GM10248 (cell line): Measurements from ENCODE around the gene ARHGAP22.

ENCODE experiments used
- CTCF ChIA-PET: fragments of 300-600 bp; sonication (Branson Sonifier 250); formaldehyde crosslinking; extraction: SDS; loops from one replicate; lab custom pipeline; 2021; ENCODE audit warnings: antibody characterized with exemption; lab: Yijun Ruan, JAX
- POLR2A ChIA-PET: fragments of 350-650 bp; sonication (Branson Sonifier 250); formaldehyde crosslinking; extraction: SDS; loops from one replicate; lab custom pipeline; 2020; ENCODE audit warnings: antibody characterized with exemption; lab: Yijun Ruan, JAX
- DNase-seq: peaks from one replicate; pipeline ENCODE4 v3.0.0; 2012; ENCODE audit errors: extremely low spot score
- TF ChIP-seq, protein P1 (sequence below): IDR thresholded peaks from 2 replicates; pipeline ENCODE4 v1.5.1; 2012; ENCODE audit warnings: mild to moderate bottlenecking, low read depth; ENCODE audit errors: extremely low read depth, missing control alignments, control extremely low read depth

ARHGAP22 gene

DNA sequence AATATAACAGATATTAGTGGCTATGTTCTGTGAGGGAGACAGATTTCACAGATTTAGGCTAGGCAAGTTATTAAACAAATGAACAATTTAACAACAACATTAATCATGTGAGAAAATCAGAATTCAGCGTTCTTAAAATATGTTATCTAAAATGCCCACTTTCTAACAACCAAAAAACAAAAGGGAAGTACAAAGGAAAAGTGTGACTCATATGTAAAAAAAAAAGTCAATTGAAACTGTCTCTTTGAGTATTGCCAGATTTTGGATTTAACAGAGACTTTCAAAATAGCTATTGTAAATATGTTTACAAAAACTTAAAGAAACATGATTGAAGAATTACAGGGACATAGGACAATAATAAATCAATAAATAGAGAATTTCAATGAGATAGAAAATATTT is 34.8 kb upstream of the ARHGAP22 start:
- TF ChIP-seq, protein P1, sequence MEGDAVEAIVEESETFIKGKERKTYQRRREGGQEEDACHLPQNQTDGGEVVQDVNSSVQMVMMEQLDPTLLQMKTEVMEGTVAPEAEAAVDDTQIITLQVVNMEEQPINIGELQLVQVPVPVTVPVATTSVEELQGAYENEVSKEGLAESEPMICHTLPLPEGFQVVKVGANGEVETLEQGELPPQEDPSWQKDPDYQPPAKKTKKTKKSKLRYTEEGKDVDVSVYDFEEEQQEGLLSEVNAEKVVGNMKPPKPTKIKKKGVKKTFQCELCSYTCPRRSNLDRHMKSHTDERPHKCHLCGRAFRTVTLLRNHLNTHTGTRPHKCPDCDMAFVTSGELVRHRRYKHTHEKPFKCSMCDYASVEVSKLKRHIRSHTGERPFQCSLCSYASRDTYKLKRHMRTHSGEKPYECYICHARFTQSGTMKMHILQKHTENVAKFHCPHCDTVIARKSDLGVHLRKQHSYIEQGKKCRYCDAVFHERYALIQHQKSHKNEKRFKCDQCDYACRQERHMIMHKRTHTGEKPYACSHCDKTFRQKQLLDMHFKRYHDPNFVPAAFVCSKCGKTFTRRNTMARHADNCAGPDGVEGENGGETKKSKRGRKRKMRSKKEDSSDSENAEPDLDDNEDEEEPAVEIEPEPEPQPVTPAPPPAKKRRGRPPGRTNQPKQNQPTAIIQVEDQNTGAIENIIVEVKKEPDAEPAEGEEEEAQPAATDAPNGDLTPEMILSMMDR, result no peak
- ChIA-PET CTCF (interaction anchor here (1.6 to 11.1 kb wide), 2 partner anchors 13 to 17 kb away, joined by 3 to 91 read pairs; no protein-coding TSS in a partner anchor), POLR2A (no interaction called here)
- no peak for DNase-seq

DNA sequence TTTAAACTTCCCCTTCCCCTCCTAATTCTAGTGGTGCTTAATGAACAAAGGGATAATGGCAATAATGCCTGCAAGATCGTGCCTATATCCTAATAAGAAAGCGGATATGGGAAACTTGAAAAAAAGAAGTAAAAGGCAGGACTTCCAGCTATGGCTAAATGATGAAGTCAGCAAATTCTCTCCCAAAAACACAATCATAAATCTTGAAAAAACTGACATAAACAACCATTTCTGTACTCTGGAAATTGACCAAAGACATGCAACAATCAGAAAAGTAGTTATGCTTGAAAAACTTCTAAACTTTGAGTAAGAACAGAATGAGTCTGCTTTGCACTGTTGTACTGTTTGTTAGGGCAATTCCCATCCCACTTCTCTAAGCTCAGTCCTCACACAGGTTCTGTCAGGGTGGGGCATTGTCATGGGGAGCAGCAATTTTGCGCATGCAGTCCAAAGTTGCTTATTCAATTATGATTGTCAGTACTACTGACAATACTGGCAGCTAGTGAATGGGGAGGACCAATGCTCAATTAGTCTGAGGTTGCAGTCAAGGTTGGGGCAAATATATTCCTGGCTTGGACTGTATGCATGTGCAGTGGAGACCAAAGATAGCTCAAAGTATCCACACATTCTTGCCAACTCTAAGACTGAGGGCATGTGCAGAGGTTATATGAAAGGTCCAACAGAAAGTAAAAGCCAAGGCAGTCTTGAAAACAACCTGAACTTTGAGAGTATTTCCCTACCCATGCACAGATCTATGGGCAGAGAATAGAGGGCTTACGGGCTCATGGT is 34.1 kb upstream of the ARHGAP22 start:
- DNase-seq, result no peak
- ChIA-PET POLR2A (no interaction called here), CTCF (interaction anchor here (0.8 to 11.1 kb wide), 5 partner anchors 12 to 31 kb away, joined by 3 to 91 read pairs (median 5); no protein-coding TSS in a partner anchor)
- TF ChIP-seq, protein P1, result no peak

DNA sequence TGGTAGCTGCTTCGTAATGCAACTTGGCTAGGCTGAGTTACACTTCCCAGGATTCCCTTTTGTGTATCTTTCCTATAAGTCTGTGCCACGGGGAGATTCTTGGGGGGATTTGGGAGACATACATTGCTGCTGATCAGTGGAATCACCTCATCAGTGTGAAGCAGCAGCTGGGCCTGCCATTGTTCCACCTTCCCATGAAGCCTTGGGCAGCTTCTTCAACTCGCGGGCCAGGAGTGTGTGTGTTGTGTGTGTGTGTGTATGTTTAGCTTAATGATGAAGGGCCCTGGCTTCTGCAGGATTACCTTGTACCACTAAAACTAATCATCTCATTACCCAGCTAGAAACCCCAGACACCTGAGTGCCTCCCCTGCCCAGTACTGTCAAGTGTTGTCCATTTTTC is 33.3 kb upstream of the ARHGAP22 start:
- TF ChIP-seq, protein P1, result no peak
- ChIA-PET CTCF (interaction anchor here (0.9 to 11.1 kb wide), 4 partner anchors 14 to 30 kb away, joined by 3 to 91 read pairs (median 8); no protein-coding TSS in a partner anchor), POLR2A (no interaction called here)
- DNase-seq, result no peak

DNA sequence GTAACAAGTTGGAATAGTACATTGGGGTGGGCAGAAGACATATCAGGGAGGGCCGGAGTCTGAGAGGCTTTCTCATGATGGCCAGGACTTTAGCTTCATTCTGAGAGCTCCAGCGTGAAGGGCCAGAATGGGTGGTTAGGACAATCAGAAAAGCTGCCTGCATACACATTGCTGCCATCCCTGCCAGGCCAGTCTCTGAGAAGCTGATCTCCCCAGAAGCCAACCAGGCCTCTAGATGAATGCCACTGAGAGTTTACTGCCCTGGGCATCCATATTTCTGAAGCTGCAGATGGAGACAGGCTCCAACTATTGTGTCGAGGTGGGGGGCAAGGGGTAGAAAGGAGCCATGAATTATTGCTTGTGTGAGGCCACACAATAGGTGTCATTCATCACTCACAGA is 32.0 kb upstream of the ARHGAP22 start:
- no peak for DNase-seq
- CTCF ChIA-PET, result interaction anchor here (1.3 to 11.1 kb wide), 4 partner anchors 12 to 29 kb away, joined by 3 to 91 read pairs (median 8); no protein-coding TSS in a partner anchor
- POLR2A ChIA-PET, result no interaction called here
- TF ChIP-seq, protein P1, result no peak

DNA sequence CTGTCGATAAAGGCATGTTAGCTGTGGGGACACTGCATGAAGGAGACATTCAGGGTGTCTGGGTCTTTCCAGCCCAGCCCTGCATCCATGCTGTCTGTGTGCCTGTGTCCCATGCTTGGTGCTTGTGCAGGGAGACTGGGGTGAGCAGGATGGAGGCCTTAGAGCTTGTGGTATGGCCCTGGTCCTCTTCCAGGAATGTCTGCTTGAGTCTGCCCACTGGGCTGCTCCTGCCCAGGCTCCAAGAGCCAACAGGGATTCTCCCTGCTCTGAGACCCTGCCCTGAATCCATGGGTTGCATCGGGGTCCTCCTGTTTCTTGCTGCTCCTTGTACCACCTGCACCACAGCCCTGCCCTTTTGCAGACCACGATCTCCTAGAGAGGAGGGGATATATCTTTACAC is 31.4 kb upstream of the ARHGAP22 start:
- TF ChIP-seq, protein P1, result no peak
- ChIA-PET POLR2A (no interaction called here), CTCF (interaction anchor here (1.3 to 11.1 kb wide), 4 partner anchors 11 to 28 kb away, joined by 3 to 91 read pairs (median 8); no protein-coding TSS in a partner anchor)
- no peak for DNase-seq

DNA sequence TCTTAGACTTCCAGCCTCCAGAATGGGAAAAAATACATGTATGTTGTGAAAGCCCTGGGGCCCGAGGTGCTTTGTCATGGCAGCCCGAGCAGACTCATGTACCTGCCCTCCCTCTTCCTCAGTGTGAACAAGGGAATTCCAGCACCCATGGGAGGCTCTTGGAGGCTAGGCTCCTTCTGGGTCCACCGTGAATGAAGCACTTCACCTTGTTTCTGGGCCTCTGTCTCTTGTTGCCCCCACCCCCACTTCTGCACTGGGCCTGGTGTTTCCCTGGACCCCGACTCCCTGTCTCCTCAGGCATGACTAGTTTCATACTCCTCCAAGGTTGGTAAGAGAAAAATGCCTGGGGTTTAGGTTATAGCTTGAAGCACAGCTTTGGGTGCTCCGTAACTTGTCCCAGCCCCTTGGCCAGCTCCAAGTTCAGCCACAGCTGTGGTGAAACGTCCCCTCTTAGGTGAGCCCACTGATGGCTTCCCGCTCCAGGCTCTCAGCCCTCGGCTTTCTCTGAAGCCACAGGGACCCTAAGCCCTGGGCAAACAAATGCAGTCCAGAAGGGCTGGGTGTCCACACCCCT is 30.2 kb upstream of the ARHGAP22 start:
- DNase-seq, result no peak
- TF ChIP-seq, protein P1, result no peak
- ChIA-PET CTCF (interaction anchor here (1.0 to 11.1 kb wide), 2 partner anchors 22 to 27 kb away, joined by 7 to 91 read pairs; no protein-coding TSS in a partner anchor), POLR2A (no interaction called here)
